Measurements from ENCODE around the gene FUT4.

GRCh38 chr11:94533696-94534630 is 9.8 kb upstream of the FUT4 start:
- TF ChIP-seq EZH2 (IDR thresholded peaks at IDR 0.05; ENCODE audit: insufficient read depth, poor library complexity, severe bottlenecking) (no peak), EZH2phosphoT487 (IDR thresholded peaks at IDR 0.05; ENCODE audit: insufficient read depth, low read depth) (no peak)
